GM18858 (cell line): ENCODE results near the gene C22orf42.
"Not testable (repeated sequence)": the region's sequence is repeated elsewhere in the genome, so short reads cannot be mapped to it uniquely, and the experiment has no call there.

Experiments
- ATAC-seq: cut with Tn5 transposase; IDR thresholded peaks from one replicate; pipeline ENCODE4 v1.9.1; 2021; ENCODE audit not compliant: unreplicated experiment

C22orf42 gene, protein sequence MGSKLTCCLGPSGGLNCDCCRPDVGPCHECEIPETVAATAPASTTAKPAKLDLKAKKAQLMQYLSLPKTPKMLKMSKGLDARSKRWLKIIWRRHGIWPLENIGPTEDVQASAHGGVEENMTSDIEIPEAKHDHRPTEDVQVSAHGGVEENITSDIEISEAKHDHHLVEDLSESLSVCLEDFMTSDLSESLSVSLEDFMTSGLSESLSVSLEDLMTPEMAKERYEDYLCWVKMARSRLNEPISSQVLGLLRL

DNA sequence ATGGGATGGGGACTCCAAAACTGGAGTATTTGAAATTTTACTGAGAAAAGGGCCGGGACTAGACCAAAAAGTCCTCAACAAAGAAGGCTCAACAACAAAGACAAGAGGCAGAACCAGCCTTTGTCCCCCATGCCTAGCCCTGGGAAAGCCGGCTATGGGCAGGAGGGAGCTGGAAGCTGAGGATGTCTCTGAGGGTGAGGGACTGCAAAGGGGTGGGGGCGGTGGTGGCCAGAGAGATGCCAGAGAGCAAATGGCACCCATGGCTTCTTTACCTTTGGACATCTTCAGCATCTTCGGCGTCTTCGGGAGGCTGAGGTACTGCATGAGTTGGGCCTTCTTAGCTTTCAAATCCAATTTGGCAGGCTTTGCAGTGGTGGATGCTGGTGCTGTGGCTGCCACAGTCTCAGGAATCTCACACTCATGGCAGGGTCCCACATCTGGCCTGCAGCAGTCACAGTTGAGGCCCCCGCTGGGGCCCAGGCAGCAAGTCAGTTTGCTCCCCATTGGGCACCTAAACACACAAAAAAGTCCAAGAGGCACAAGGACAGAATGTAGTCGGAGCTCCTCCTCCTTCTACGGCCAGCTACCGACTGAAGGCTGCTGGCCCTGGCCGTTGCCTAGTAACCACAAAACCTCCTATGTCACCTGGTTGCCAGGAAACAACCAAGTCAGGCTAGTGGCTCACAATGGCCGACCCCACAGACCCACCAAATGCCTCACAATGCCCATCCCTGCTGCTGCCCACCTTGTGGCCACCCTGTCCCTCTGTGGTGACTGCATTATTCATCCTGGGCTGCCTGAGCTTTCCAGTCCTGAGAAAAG lies at the start of gene C22orf42:
Gene C22orf42 (minus strand): TSS at position 592 of the 822 bp plus-strand sequence. CDS start 88 bp downstream, at position 504.
- ATAC-seq, result no peak

DNA sequence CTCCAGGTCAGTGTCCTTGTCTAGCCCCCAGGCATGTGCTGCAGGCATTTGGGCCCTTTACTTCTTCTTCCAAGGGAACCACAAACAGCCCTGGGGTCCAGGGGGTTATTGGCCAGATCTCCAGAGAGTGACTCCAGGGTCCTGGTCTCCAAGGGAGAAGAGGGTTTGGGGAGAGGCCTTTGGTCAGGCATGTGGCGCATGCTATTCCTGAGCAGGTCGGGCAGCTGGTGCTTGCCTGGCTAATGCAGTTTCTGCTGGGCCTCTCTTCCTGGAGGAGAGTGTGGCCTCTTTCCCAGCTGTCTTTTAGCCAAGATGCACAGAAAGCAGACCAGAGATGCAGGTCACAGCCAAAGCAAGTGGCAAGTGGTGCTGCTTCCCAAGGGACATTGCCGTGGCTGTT lies 49.6 kb upstream of the C22orf42 start:
- ATAC-seq, result no peak

DNA sequence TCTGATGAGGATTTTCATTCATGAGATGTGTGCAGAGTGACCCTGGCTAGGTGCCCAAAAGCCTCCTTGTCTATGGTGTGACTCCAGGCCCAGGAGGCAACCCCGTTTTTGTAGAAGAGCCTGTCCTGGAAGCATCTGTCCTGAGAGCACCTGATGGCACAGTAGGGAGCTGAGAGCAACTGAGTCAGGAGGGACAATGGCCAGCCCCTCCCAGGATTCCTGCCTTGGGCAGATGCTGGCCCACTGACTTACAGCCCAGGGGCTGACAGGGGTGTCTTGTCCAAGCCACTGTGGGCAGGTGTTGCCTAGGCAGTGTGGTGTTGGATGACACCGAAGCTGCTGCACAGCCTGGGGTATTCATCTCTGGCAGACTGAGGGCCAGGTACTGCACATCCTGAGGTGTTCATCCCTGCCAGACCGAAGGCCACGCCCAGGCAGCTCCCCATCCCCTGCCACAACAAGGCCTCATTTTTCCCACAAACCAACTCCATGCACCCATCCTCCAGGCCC lies 48.9 kb upstream of the C22orf42 start:
- ATAC-seq, result no peak

DNA sequence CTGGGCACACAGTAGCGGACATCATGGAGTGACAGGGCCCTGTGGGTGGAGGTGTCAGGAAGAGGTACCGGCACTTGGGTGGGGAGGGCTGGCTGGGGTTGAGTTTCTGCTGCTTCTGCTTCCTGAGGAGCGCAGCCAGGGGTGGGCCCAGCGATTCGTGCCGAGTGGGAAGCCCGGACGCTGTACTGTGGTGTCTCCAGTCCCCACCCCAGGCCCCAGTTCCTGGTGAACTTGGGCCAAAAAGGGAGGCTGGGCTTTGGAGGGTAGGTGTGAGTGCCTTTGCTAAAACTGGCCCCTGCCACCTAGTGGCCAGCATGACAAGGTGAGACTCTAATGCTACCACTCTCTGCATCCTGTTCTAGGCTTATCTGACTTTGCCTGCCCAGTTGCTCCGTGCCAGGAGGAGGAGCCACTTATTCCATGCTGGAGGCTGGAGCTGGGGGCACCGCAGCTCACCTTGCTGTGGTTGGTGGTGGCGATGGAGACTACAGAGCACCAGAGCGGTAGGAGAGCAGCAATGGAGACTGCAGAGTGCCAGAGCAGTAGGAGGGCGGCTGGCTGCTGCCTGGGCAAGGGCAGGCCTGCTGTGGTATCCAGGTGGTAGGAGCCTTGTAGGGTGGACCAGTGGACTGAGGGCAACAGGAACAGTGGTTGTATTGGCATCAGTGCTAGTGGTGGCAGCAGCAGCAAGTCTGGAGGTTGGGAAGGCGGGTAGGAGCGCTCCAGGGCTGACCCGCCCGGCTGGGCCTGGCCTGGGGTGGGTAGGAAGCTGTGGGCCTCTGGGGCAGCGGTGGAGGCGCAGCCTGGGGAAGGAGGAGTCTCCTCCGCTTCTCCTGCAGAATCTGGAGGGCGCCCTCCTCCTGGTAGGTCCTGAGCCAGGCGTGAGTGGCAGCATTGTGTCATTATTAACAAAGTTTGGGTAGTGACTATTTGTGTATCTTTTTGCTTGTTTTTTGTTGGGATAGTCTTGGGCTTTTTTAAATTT lies 48.0 kb upstream of the C22orf42 start:
- no peak for ATAC-seq

DNA sequence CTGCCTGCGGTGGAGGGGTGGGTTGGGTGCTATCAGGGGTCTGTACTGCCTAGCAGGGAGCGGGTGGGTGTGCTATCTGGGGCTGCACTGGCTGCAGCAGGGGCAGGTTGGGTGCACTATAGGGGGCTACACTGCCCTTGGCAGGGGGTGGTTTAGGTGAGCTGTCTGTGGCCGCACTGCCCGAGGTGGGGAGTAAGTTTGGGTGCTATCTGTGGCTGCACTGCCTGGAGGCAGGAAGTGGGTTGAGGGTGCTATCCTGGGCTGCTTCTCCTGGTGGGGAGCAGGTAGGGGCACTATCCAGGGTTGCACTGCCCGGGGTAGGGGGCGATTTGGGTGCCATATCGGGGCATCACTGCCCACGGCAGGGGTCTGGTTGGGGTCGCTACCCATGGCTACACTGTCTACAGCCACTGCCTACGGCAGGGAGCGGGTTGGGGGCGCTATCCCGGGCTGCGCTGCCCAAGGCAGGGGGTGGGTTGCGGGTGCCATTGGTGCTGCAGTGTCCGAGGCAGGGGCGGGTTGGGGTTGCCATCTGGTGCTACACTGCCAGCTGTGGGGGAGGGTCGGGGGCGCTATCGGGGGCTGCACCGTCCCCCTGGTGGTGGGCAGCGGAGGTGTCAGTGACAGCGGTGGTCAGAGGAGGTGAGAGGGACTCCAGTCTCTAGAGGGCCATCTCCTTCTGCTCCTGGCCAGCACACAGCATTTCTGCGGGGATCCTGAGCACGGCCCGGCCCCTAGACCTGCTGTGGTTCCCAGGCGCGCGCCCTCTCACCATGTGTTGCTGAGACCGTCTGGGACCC lies 47.1 kb upstream of the C22orf42 start:
- ATAC-seq, result no peak

DNA sequence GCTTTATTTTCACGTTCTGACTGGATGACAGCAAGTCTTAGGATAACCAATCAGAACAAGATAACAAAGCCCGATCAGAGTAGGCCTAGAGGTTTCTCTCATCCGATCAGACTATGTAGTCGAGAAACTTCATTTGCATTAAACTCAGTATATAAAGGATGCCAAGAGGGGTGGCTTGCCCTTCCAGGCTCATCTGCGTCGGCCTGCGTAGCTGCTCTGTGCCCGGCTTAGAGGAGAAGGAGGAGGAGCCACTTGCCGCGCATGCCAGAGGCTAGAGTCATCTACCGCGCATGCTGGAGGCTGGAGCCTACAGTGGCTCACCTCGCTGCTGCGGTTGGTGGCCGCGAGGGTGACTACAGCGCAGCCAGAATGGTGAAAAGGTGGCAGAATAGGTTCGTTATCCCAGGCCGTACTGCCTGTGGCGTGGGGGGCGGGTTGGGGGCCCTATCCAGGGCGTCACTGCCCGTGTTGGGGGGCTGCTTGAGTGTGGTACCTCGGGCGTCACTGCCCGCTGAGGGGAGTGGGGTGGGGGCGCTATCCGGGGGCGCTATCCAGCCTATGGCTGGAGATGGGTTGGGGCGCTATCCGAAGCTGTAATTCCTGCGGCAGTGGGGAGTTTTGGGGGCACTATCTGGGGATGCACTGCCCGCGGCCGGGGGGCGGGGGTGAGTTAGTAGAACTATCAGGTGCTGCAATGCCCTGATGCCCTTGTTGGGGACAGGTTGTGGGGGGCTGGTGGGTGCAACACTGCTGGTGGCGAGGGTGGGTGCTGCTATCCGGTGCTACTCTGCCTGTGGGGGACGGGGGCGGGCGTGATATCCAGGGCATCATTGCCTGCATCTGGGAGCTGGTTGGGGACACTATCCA lies 46.0 kb upstream of the C22orf42 start, which contains the start of gene RFPL2:
Gene RFPL2 (minus strand): TSS at position 218 of the 867 bp plus-strand sequence. CDS start 2,622 bp downstream, outside the sequence.
- no peak for ATAC-seq

DNA sequence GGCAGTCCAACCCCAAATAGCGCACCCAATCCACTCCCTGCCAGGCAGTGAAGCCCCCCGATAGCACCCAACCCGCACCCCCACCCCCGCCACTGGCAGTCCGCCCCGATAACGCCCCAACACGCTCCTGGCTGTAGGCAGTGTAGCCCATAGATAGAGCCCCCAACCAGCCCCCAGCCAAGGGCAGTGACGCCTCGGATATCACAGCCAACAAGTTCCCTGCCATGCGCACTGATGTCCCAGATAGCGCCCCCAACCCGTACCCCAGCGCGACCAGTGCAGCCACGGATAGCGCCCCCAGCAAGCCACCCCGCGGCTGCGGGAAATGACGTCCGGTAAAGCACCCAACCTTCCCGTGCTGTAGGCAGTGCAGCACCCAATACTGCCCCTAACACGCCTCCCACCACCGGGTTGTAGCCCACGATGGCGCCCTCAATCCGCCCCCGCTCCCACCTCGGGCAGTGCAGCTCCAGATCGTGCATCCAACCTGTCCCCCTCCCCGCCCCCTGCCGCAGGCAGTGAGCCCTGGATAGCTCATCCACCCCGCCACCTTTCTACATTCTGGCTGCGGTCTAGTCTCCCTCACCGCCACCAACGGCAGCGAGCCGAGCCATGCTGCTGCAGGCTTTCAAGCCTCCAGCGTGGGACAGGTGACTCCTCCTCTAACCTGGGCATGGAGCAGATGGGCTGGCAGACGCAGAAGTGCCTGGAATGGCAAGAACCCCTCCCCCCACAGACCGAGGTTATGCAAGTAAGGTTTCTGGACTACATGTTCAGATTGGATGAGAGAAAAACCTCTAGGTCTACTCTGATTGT lies 45.1 kb upstream of the C22orf42 start:
- no peak for ATAC-seq

DNA sequence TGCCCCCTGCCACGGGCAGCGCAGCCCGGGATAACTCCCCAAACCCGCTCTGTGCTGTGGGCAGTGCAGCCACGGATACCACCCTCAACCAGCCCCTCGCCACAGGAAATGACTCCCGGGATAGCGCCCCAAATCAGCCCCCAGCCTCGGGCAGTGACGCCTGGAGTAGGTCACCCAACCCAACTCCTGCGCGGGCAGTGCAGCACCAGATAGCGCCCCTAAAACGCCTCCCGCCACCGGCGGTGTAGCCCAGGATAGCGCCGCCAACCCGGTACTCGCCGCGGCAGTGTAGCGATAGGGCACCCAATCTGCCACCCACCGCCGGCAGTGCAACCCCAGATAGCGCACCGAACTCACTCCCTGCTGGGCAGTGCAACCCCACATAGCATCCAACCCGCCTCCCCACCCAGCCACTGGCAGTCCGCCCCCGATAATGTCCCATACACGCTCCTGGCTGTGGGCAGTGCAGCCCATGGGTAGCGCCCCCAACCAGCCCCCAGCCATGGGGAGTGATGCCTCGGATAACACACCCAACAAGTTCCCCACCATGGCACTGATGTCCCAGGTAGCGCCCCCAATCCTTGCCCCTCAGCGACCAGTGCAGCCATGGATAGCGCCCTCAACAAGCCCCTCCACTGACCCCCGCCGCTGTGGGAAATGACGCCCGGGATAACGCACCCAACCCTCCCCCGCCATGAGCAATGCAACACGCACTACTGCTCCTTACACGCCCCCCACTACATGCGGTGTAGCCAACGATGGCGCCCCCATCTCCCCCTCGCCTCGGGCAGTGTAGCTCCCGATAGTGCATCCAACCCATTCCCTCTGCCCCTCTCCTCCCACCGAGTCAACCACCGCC lies 44.3 kb upstream of the C22orf42 start:
- ATAC-seq, result no peak

DNA sequence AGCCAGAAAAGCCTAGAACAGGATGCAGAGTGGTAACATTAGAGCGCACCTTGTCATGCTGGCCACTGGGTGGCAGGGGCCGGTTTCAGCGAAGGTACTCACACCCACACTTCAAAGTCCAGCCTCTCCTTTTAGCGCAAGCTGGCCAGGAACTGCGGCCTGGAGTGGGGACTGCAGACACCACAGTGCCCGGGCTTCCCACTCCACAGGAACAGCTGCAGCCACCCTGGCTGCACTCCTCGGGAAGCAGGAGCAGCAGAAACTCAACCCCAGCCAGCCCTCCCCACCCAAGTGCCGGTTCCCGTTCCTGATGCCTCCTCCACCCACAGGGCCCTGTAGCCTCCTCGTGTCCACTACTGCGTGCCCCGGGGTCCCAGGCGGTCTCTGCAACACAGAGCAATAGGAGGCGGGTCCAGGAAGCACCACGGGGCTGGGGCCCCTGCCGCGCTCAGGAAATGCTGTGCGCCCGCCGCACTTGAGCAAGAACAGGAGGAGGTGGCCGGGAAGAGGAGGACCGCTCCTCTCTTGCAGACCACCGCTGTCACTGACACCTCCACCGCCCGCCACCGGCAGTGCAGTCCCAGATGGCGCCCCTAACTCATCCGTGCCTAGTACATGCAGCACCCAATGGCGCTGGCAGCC lies 43.6 kb upstream of the C22orf42 start:
- no peak for ATAC-seq

DNA sequence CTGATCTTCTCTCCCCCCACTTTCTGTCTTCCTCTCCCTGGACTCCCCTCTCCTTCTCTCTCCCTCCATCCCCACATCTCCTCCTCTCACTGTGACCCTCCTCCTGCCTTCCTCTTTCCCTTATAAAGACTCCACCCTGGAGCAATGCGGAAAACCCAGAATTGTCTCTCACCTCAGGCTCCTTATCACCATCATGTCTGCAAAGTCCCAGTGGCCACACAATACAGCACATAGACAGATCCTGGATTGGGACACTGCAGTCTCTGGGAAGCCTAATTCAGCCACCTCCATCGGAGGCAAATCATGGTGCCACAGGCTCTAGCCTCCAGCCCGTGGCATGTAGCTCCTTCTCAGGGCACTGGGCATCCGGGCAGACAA lies 43.0 kb upstream of the C22orf42 start:
- ATAC-seq, result no peak

DNA sequence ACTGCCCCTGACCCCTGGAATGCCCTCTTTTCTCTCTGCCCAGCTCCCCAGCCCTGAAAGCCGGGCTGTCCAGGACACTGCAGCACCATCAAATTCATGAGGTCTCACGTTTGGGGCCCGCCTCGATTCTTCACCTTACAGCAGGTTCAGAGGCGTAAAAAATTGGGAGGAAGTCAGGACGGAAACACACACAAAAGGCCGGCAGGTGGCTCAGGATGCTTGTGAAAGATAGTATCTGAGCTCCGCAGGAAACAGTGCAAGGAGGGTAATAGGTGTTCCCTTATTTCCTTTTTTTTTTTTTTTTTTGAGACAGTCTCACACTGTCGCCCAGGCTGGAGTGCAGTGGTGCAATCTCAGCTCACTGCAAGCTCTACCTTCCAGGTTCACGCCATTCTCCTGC lies 41.6 kb upstream of the C22orf42 start:
- no peak for ATAC-seq

DNA sequence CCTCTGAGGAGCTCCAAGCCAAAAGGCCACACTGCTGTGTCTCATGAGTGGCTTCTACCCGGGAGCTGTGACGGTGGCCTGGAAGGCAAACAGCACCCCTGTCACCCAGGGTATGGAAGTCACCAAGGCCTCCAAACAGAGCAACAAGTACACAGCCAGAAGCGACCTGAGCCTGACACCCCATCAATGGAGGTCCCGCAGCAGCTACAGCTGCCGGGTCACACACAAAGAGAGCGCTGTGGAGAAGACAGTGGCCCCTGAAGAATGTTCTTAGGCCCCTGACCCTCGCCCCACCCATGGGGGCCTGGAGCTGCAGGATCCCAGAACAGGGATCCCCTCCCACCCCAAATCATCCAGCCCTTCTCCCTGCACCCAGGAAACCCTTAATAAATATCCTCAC lies 40.9 kb upstream of the C22orf42 start:
- no peak for ATAC-seq

DNA sequence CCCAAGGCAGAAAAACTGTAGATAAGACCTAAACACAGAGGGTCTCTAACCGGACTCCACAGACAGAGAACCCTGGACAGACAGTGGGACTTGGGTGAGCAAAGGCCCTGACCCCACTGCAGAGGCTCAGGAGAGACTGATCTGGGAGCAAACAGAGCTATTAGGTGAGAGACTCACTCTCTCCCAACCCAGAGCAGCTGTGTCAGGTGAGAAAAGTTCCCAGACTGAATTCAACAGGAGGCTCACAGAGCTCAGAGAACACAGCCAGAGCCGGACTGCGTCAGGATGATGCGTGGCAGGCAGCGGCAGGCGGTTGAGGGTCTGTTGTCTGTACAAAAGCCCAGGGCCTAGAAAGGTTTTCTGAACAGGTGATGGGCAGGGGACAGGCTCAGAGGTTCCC lies 40.2 kb upstream of the C22orf42 start:
- no peak for ATAC-seq

DNA sequence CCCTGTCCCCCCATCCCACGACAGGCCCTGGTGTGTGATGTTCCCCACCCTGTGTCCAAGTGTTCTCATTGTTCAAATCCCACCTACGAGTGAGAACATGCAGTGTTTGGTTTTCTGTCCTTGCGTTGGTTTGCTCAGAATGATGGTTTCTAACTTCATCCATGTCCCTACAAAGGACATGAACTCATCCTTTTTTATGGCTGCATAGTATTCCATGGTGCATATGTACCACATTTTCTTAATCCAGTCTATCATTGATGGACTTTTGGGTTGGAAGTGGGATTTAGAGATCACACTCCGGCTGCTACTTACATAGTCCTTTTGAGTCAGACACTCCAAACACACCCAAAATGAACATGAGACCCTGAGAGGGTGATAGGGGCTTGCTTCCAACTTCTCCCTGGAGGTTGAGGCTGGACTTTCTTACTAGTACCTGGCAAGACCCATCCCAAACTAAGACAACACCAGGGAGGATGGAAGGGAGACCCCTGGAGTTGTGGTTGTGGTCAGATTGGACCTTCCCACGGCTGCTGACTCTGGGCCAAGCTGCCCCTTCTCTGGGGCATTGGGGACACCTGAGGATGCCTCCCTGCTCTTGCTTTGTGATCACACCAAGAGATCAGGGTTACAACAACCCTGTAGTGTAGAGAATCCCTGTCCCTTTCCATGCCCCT lies 38.6 kb upstream of the C22orf42 start:
- ATAC-seq, result not testable (repeated sequence)

DNA sequence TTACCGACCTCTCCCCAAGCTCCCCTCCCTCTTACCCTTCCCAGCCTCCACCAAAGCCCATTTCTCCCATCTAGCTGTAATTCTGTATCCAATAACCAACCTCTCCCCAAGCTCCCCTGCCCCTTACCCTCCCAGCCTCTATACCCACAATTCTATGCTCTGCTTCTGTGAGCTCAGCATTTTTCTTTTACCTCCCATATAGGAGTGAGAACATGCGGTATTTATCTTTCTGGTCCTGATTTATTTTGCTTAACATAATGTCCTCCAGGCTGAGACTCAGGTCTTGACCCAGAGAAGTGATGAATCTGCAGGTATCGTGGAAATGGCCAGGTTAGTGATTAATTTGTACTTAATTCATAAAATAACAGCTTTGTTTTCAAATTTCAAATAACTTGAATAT lies 36.8 kb upstream of the C22orf42 start:
- ATAC-seq, result not testable (repeated sequence)

DNA sequence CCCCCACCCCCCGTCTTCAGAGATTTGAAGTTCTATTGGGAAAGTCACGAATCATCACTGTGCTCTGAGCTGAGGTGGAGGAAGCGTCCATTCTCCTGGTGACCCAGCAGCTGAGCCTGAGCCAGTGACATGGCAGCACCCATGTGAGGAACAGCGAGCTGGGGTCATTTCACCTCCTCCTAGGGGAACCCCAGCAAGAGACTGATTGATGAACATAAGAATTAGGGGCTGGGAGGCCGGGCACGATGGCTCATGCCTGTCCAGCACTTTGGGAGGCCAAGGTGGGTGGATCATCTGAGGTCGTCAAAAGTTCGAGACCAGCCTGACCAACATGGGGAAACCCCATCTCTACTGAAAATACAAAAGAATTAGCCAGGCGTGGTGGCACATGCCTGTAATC lies 34.2 kb upstream of the C22orf42 start:
- ATAC-seq, result not testable (repeated sequence)
